Right forelimb (tissue), 1 donor: ENCODE results near the gene TNFSF9.
"Not testable (repeated sequence)": the region's sequence is repeated elsewhere in the genome, so short reads cannot be mapped to it uniquely, and the experiment has no call there.

Experiments
- DNase-seq: peaks from one replicate; pipeline ENCODE4 v3.0.0-alpha.2; 2018

The TNFSF9 gene

DNA sequence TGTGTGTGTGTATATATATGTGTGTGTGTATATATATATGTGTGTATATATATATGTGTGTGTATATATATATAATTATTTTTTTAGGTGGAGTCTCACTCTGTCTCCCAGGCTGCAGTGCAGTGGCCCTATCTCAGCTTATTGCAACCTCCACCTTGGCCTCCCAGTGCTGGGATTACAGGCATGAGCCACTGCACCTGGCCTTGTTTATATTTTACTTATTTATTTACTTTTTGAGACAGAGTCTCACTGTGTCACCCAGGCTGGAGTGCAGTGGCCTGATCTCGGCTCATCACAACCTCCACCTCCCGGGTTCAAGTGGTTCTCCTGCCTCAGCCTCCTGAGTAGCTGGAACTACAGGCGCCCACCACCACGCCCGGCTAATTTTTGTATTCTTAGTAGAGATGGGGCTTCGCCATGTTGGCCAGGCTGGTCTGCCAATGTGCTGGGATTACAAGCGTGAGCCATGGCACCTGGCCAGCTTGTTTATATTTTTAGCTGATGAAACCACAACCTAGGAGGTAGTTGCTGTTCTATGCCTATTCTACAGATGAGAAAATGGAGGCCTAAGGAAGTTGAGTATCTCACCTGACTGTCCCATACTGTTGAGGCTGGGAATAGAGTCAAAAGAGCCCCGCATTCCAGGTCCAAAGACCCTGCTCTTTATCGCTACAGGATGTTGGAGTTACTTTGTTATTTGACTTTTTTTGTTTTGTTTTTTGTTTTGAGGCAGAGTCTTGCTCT, 22.6 kb upstream of the TNFSF9 start:
- DNase-seq = not testable (repeated sequence)

- no peak for DNase-seq
Measured at GRCh38 chr19:6509118-6509971, 21.5 kb upstream of the TNFSF9 start.

DNA sequence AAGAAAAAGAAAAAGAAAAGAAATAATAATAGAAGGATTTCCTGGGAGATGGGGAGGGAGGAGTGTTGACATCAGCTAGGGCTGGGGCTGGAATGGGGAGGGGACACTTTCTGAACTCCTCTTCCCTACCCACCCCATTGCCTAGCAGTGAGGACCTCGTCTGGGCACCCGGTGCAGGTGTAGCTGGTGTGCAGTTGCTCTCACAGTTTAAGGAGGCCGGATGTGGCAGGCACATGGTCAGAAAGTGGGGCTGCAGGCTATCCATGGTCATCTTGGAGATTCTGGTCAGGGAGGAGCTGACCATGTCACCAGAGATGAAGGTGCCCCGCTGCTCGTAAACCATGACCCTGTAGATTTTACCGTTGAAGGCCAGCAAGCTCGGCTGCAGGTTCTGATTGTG, 20.2 kb upstream of the TNFSF9 start:
- no peak for DNase-seq

DNA sequence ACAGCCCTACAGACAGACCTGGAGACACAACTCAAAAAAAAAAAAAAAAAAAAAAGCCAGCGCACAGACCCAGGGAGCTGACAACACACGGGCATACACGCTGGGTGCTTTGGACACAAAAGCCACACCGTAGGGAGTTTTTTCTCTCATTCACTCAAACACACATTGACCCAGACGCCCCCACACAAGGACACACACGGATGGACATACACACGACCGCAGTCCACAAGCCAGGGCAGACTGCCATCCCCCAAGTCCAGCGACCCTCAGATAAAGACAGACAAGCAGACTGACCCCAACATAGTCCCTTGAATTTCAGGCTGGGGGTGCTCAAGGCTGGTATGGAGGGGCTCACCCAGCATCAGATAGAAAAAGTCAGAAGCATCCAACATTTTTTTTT, 16.7 kb upstream of the TNFSF9 start:
- DNase-seq = no peak

GRCh38 chr19:6514926-6515544, 15.8 kb upstream of the TNFSF9 start:
- DNase-seq = no peak

DNA sequence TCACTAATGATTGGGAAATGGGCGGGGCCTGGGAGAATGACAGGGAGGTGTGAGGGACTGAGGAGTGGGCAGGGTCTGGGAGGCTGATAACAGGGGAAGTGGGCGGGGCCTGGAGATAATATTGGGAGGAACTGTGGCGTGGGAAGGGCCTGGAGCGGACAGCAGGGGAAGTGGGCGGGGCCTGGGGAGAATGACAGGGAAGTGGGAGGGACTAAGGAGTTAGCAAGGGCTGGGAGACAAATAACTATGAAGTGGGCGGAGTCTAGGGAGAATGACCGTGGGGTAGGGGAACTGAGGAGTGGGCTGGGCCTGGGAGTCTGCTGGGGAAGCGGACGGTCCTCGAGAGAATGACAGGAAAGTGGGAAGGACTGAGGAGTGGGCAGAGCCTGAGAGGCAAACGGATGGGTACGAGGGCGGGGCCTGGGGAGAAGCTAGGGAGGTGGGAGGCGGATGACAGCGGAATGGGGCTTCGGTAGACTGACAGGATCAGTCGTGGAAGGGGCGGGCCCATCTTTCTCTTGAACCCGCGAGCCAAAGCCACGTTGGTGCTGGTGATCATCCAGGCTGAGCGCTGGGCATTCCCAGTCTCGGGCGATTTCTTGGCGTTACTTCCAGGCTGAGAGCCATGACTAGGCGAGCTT, 14.7 kb upstream of the TNFSF9 start:
- peak; percentile 89 for DNase-seq

- peak; percentile 91 for DNase-seq
Measured at GRCh38 chr19:6516659-6517291, 14.1 kb upstream of the TNFSF9 start.

DNA sequence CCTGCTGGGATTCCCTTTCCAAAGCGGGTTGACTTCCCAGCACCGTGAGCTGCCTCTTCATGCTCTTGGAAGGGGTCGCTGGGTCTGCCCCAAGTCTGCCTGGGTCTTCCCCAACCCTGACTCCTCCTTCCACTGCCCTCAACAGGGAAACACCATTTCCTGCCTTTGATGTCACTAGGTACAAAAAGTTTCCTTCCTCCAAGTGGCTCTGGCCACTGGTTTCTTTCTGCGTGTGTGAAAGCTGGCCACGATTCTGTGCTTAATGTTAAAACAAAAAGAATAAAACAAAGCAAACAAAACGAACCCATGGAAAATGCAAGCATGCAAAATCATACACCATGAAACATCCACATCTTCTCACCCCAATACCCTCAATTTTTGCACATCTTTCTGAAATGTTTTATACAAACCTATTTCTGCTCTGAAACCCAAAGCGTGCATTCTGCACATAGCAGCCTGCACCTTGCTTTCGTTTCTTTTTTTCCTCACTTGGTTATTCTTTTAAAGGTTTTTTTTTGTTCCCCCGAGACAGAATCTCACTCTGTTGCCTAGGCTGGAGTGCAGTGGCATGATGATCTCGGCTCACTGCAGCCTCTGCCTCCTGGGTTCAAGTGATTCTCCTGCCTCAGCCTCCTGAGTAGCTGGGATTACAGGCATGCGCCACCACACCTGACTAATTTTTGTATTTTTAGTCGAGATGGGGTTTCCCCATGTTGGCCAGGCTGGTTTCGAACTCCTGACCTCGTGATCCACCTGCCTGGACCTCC, 12.5 kb upstream of the TNFSF9 start:
- no peak for DNase-seq

DNA sequence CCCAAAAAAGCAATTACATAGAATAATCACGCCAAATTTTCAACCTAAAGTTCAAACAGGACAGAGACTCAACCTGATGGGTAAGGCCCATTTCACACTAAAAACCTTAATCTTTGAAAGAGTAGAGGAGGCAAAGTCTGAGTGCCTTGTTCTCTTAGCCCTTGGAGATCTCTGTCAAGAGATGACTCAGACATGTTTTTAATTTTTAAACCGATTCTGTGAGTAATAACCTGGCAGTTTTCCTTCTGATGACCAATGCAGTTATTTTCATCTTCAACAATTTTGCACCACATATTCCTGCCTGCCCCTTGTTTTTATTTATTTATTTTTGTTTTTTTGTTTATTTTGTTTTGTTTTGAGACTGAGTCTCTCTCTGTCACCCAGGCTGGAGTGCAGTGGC, 11.5 kb upstream of the TNFSF9 start:
- DNase-seq = no peak

GRCh38 chr19:6521718-6522646, 8.8 kb upstream of the TNFSF9 start:
- DNase-seq = no peak

DNA sequence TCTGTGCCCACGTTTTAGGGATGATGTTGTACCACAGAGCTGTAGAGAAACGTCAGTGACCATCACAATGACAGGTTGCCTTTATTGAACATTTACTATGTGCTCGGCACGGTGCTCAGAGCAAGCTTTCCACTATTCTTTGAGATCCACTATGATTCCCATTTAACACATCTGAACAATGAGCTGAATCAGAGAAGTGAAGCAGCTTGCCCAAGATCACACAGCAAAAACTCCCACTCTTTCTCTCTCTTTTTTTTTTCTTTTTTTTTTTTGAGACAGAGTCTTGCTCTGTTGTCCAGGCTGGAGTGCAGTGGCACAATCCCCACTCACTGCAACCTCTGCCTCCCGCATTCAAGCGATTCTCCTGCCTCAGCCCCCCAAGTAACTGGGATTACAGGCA, 8.1 kb upstream of the TNFSF9 start:
- no peak for DNase-seq

- no peak for DNase-seq
Measured at GRCh38 chr19:6524311-6524710, 6.5 kb upstream of the TNFSF9 start.

- no peak for DNase-seq
Measured at GRCh38 chr19:6527893-6528543, 2.8 kb upstream of the TNFSF9 start.

DNA sequence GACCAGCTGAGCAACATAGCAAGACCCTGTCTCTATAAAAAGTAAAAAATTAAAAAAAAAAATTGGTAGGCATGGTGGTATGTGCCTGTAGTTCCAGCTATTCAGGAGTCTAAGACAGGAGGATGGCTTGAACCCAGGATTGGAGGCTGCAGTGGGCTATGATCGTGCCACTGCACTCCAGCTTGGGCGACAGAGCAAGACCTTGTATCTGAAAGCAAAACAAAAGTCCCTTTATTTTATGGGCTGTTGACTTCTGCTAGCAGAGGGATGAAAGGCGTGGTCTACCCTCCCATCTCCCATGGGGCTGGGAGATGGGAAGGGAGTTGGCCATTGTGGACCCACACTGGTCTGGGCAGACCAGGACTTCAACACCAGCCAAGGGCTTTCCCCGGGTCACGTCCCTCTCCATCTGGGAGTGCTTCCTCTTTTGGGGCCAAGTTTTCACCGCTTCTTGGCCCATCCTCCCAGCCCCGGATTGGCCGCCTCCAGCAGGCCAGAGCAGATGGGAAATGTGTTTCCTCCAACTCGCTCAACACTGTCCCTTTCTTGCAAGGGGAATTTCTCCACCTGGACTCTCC, 2.2 kb upstream of the TNFSF9 start:
- no peak for DNase-seq

- DNase-seq = no peak
Measured at GRCh38 chr19:6529351-6529750, 1.5 kb upstream of the TNFSF9 start.

- no peak for DNase-seq
Measured at GRCh38 chr19:6529937-6530385, 865 bp upstream of the TNFSF9 start.

- DNase-seq = no peak
Measured at GRCh38 chr19:6531163-6531955, 533 bp downstream of the TNFSF9 start.

DNA sequence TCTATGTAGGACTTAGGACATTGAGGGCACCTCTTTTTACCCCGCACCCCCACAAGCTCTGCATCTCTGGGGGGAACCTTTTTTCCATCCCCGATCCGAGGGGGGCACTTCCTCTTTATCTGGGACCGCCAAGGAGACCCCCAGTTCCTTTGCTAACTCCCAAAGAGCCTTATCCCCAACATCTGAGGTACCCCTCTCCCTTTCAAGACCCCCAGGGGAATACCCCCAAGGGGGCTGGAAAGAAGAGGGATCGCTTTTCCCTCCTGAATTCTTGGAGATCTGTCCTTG, 1.1 kb downstream of the TNFSF9 start:
- no peak for DNase-seq
